HG03025 (cell line): ENCODE data around the gene SH3RF1.

Source experiments
- ATAC-seq: cut with Tn5 transposase; IDR thresholded peaks from one replicate; pipeline ENCODE4 v1.9.1; 2021; ENCODE audit warnings: mild to moderate bottlenecking, moderate library complexity; ENCODE audit not compliant: unreplicated experiment, low FRiP score

The SH3RF1 gene

DNA sequence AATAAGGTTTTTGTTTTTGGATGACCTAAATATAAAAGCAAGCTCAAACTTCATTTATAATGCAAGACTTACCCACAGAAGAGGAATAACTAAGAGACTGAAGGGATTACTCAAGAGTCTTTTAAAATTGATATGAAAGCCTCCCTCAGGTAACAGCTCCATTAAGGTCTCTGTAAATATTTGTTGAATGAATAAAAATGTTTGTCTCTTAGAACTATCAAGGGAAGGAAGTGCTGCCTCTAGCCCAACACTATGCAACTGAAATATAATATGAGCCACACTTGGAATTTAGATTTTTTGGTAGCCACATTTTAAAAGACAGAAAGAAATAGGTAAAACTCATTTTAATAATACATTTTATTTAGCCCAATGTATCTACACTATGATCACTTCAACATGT lies 127.8 kb downstream of the SH3RF1 start:
- no peak for ATAC-seq

DNA sequence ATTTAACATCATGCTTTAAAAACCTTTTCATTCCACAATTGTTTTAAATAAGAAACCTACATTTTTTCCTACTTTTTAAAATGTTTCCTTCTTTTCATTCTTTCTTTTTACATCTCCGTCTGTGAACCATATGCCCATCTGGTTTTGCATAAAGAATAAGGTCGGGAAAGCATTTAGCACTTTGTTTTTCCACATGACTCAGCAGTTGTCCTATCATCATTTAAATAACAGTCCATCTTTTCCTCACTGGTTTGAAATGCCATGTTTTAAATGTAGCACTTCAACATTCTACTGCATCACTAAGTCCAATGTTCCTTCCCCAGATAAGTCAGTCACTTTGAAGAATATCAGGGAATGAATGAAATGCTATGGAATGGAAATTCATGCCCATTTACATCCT lies 128.4 kb downstream of the SH3RF1 start:
- ATAC-seq = no peak

DNA sequence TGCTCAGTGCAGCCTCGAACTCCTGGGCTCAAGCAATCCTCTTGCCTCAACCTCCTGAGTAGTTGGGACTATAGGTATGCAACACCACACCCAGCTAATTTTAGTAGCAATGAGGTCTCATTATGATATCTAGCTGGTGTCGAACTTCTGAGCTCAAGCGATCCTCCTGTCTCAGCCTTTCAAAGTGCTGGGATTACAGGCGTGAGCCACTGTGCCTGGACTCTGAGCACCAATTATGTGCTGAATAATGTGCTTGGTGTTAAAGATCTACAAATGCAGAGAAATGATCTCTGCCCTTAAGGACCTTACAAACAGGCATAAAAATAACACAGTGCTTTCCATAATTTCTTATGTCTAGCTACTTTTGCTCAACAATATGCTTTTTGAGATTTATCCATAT lies 131.7 kb downstream of the SH3RF1 start:
- ATAC-seq = no peak

DNA sequence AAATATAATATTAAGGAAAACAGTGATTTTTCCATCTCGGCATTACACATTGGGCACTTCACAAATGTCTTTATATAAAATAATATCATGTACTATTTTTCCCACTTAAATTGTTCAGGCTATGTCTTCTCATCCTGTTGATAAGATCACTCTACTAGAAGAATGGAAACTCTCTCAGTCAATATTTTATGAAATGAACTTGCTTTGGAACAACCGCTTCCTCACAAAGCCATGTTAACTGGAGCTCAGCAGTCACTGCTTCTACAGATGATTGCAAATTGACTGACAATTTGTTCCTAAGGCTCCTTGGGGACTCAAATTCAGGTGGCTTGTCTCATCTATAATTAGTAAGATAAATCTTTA lies 133.2 kb downstream of the SH3RF1 start:
- no peak for ATAC-seq

DNA sequence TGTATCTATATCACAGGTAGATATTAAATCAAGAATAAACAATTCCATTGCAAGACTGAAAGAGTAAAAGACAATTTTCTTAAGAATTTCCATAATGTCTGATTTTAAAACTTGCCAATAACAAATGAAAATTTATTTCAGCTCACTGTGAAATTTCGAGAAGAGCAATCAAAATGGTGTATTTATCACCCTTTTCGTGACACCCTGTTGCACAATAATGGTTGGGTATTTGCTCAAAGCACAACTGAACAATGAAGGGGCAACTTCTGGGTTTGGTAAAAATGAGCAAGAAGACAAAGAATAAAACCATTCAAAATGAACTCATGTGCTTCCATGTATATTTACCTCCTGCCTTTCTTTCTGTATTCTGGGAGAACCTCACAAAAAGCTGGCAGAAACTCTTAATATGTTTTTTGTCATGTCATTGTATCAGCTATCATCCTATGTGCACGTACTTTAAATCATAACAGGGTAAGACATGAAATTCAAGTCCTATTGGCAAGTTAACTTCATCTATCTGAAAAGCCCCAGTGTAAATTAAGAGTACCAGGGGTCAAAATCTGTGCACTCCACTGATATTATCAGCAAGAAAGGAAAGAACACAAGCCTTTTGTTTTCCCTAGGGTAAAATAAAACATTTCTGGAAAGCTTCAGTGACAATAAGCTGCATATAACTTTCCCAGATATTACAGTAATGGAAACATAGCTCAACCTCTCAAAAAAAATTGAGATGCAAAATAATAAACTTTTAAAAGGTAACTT lies 133.8 kb downstream of the SH3RF1 start:
- ATAC-seq = no peak

DNA sequence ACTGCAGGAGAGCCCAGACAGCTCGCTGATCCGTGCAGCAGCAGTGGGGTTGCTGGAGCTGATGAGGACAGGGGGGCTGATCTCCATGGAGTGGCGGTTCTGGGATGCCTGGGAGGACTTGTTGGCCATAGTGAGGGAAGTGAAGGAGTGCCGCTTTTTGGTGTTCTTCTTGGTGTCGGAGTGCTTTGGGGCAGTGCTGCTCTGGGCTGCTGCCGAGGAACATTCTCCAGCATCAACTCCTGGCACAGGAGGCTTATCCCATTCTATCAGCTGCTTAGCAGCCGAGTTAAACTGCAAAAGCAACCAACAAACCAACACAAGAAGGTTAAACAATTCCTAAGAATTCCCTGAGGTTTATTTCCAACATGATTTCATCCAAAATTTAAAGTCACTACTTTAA lies 134.4 kb downstream of the SH3RF1 start:
- ATAC-seq = no peak

DNA sequence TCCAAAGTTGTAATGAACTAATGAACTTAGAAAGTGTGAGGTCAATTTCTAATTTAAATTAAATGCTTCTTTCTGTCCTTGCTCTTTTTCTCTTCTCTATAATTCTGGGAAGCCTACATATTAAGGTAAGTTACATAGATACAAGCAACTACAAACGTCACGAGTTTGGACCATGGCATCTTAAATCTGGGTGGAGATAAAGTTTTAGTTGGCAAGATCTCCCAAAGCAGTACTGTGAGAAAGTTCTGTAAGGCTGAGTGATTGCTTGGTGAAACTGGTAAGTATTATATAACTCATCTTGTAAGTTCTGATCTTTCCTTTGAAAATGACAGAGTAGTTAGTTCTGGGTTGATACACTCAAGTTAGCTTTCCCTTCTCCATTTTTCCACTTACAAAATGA lies 135.0 kb downstream of the SH3RF1 start:
- ATAC-seq = no peak

DNA sequence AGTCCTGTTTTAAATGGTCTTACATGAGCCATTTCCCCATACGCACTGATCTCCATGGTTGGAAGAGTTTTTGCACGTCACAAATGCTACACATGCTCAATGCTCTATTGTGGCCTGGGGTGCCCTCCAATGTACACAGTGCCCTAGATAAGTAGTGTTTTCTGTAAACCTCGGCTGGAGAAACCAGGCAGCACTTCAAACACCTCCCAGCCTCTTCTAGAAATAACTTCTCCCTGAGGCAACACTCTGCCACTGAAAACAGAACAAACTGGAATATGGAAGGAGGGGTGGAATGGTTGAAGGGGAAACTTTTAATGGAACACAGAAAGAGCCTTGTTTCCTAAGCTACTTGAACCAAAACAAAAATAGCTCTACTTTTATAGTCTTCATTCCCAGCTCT lies 136.8 kb downstream of the SH3RF1 start:
- no peak for ATAC-seq

DNA sequence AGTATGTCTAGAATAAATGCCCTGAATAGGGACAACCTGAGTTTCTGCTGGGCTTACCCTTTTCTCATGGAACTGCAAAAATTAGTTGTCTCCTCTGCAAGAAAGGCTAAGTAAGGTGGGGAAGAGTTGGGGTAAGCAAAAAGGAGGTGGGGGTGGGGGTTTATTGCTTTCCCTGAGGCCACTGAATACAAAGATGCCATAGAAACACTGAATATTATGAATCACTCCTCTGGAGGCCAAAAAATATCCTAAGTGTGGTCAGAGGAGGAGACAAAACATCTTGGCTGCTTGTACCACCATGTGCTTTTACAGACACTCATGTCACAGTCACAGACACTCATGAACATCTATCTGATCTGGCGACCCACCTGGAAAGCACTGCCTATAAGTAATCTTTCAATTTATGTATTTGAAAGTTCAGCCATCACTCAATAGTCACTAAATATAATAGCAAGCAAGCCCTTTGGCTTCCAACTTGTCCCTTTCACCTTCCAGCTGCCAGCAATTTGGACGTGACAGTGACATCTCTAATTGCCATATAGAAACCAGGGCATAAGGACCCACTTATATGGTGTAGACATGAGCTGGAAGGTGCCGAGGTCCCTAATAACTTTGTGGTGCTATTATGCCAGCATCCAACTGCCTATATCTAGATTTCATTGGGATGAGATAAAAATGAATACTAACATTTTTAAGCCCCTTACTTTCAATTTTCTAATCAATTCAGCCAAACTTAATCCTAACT lies 138.0 kb downstream of the SH3RF1 start:
- no peak for ATAC-seq

DNA sequence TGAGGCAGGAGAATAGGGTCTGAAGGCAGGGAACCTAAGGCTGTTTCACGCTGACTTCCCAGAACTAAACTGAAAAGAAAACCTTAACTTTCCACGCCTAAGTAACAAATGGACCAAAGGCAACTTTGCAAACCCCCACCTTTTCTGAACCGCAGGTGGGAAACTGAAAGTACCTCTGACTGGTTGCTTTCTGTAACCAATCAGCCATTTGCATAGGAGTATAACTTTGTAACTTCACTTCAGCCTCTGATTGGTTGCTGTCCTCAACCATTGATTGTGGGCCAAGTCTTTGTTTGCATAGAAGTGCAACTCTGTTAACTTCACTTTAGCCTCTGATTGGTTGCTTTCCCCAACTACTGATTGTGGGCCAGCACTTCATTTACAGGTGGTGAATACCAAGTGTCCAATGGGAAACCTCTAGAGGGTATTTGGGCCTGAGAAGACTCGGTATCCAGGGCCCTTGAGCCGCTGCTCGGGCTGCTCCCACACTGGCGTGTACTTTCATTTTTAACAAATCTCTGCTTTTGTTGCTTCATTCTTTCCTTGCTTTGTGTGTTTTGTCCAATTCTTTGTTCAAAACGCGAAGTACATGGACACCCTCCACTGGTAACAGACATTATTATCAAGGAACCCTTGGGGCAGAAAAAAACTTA lies 139.1 kb downstream of the SH3RF1 start:
- no peak for ATAC-seq

DNA sequence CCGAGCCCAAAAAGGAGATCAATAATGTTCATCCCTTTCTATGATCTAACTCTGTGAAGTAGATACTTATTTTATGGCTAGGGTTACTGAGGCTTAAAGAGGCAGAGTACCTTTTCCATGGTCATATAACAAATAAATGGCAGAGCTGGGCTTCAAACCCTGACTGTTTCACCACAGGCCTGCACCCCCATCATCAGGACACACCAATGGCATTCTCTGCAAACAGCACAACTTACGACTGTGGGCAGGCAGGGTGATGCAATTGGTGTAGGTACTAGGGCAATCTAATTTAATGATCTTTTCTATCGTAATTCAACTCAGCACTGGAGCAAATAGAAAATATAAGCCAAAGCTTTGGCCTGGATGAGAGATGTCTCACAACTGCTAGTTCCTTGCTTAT lies 141.9 kb downstream of the SH3RF1 start:
- ATAC-seq = no peak

DNA sequence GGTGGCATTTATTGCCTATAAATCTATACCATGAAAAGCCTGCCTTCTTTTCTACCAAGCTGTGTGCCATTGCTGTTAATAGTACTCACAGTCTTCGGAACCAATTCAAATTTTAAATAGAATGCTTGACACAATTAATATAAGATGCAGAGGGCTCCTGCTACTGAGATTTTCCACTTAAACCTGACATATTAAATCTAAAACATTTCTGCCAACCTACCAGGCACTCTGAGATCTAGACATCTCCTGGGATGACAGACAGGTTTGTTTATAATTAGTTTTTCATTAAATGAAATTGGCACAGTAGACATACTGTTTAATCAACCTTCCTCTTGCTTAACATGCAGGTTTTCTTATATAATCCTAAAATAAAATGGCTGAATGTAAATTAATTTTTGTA lies 143.4 kb downstream of the SH3RF1 start:
- no peak for ATAC-seq

DNA sequence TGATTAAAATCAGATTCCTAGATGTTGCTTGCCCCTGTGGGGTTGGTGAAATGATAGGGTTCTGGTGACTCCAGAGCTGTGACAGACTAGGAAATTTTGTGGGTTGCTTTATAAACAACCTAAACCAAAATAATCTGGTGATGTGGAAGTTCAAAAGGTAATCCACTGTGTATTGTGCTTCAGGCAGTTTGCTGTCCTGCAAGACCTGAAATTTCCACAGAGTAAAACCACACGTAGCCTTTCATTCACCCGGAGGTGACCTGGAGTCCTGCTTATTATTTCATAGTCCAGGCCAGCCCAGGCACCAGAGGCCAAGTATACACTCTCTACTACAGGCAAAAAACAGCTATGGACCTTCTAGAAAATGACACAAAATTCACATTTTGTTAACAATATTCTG lies 146.1 kb downstream of the SH3RF1 start:
- ATAC-seq = no peak

DNA sequence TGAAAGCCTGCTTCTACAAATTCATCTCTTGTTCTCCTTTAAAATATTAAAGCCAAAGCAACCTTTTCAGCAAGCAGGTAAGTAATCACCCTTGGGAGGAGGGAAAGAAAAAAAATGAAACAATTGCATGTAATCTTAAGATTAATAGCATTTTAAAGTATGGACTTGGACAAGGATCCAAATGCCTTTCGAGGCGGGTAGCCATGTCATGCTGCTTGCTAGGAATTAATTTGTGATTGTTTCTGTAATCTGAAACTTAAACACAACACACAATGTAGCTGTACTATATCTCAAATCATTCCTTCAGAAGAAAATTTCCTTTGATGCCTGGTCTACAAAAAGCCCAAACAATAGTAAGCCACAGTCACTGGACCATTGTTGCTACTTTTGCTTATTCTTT lies 148.3 kb downstream of the SH3RF1 start:
- no peak for ATAC-seq

DNA sequence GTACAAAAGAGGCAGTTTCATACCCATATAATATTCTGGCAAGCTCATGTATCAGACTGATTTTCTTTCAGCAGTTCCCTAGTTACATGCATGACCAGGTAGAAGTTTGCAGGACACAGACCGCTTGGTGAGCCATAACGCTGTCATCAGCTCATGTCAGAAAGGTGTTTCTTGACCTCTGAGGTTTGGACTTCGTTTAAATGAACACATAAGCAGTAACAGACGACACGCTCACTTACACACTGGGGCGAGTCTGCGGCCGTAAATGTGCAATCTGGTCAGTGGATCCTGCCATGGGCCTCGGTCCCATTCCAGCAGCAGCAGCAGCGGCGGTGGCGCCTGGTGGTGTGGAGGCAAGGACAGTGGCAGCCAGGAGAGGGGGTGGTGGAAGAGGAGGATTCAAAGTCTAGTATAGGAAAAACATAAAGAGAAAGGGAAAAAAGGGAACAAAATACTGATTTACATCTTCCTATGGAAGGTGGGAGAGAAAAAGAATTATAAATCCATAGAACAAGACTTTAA lies 148.8 kb downstream of the SH3RF1 start:
- no peak for ATAC-seq

DNA sequence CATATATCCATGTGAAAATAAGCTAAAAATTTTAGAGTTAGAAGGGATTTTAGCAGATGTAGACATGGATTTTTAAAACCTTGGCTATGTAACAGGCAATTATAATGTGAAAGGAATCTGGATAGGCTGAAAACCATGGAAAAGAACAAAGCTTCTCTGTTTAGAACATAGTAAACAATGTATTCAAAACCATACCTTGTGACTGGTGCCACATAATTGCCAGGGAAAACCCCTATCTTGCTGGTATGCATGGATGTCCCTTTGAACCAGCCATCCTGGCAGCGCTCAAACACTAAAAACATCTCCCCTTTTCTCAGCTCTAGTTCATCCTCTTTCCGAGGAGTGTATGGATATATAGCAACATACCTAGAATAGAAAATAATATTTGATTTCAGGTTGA lies 150.1 kb downstream of the SH3RF1 start:
- ATAC-seq = no peak

DNA sequence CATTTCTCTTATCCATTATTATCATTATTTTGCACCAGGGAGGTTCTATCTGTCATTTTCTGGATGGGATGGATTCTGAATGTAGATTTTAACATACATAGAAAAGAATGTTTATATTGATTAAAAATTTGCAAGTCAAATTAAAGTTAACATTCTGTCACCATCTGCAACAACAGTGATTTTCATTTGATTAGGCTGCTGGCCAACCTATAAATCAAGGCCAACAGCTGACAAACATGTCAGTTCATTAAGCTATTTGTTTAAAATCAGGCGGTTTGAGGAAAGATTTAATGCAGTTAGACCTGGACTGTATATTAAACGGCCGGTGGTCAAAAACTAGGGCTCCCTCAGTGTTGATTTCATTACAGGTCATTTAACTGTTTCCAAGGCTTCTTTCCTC lies 151.2 kb downstream of the SH3RF1 start:
- no peak for ATAC-seq

DNA sequence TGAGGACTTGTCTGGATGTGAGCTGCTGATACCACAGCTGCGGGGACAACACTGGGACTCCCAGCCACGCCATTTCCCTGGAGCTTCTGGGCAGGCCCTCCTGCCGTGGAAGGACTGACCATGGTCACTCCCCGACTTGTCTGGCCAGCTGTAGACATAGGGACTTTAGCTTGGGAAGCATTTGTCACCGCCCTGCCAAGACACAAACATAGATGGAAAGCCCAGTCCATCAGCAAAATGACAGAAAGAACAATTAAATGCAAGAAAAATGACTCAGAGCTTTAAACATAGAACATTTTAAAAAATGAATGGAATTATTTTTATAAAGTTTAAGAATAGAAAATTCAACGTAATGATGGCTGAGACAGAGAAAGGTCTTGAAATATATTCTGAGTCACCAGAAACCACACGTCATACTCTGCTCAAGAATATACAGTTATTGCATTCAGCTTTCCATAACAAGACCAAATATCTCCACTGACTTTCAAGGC lies 153.1 kb downstream of the SH3RF1 start:
- ATAC-seq = no peak

DNA sequence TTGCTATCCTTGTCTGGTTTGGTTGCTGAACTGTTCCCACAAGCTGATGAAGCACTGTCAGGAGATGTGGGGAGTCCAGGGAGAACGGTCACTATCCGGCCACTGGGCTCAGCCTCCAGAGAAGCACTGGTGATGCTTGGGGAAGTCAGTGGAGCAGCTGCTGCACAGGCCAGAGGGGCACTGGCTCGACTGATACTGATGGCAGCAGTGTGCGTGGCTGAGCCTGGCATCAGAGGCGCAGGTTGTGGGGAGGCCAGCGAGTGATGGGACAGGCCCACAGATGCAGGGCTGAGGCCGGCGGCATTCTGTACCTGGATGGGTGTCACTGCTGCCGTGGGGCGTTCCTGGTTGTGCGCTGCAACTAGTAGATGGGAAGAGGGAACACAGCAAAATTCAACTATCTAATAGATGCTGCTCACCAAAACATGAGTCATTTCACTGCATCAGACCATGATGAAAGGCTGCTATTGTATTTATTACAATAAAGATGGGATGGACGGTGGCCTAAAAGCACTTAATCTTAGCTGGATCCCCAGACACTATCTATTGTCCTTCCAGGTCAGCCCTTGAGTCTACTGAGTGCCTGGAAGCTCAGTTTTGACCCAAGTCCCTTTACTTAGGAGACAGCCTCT lies 154.4 kb downstream of the SH3RF1 start:
- no peak for ATAC-seq

DNA sequence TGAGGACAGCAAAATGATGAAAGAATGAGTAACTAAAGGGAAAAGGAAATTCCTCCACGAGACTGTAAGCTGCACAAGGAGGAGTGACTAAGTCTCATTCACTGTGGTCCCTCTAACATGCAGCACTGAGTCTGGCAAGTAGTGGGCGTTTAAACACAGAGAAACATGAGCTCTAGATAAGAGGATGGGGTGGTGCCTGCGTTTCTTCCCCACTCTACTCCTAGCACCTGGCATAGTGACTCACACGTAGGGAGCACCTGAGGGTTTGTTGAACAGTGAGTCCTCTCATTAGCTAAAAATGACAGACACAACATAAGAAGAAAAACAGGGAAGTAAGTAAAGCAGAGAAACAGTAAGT lies 154.9 kb downstream of the SH3RF1 start:
- no peak for ATAC-seq
